GM19328 (cell line): ENCODE results near the gene GALR2.
"Not testable (repeated sequence)": the region's sequence is repeated elsewhere in the genome, so short reads cannot be mapped to it uniquely, and the experiment has no call there.

ENCODE experiments used
- ATAC-seq: cut with Tn5 transposase; IDR thresholded peaks from one replicate; pipeline ENCODE4 v1.9.1; 2021; ENCODE audit warnings: mild to moderate bottlenecking, moderate library complexity; ENCODE audit not compliant: unreplicated experiment

Gene GALR2, protein sequence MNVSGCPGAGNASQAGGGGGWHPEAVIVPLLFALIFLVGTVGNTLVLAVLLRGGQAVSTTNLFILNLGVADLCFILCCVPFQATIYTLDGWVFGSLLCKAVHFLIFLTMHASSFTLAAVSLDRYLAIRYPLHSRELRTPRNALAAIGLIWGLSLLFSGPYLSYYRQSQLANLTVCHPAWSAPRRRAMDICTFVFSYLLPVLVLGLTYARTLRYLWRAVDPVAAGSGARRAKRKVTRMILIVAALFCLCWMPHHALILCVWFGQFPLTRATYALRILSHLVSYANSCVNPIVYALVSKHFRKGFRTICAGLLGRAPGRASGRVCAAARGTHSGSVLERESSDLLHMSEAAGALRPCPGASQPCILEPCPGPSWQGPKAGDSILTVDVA

DNA sequence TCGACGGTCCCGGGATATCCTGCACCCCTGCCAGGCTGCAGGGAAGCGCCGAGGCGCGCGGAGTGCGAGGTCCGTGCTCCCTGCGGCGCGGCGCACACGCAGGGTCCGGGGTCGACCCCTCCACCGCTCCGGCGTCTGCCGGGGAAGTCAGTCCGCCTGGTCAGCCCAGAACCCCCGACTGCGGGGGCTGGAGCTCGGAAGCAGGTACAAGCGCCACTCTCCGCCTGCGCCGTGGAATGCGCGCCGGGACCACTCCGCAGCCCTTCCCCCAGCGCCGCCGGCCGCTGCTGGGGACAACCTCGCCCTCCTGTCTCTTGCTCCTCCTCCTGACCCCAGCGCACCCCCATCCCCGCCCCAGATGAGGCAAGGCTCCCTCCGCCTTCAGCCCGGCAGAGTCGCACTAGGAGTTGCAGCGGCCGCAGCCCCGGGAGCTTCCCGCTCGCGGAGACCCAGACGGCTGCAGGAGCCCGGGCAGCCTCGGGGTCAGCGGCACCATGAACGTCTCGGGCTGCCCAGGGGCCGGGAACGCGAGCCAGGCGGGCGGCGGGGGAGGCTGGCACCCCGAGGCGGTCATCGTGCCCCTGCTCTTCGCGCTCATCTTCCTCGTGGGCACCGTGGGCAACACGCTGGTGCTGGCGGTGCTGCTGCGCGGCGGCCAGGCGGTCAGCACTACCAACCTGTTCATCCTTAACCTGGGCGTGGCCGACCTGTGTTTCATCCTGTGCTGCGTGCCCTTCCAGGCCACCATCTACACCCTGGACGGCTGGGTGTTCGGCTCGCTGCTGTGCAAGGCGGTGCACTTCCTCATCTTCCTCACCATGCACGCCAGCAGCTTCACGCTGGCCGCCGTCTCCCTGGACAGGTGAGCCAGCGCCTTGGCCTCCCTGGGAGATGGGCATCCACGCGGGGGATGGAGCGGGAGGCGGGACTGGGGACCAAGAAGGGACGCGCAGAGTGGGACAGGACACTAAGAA is at the start of gene GALR2:
Gene GALR2, plus strand, starts transcription at position 392 of the 974 bp plus-strand sequence. Its CDS starts 103 bp downstream, at position 495.
- ATAC-seq, result no peak

DNA sequence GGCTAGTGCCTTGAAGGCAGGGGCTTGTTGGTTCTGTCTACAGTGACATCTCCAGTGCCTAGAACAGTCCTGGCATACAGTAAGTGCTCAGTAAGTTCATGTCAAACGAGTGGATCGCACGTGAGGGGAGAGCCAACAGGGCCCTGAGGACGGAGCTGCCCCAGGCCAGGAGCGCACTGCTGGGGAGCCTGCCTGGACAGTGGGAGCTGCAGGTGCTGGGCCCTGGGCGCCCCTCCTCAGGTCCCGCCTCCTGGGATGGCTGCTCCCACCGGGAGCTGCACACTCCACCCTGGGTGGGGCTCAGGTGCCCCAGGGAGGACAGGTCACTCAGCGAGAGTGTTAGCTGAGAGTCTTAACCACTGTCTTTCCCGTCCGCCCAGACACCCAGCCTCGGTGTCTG is 49.3 kb upstream of the GALR2 start:
- no peak for ATAC-seq

DNA sequence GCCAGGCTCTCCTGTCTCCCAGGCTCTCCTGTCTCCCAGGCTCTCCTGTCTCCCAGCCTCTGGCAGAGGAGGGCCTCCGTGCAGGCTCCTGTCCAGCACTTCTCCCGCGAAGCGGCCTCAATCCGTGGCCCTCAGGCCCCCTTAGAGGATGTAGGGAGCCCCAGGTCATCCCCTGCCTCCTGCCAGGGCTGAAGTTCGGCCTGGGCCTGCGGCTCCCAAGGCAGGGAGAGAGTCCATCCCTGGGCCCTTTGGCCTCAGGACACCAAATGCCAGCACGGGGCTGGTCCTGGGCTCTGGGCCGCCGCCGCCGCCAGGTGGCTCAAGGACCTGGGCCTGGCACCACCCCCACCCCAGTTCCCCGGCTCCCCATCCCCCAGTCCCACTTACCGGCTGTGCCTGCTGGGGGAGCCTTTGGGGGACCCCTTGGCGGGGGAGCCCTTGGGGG is 47.8 kb upstream of the GALR2 start:
- ATAC-seq, result no peak

DNA sequence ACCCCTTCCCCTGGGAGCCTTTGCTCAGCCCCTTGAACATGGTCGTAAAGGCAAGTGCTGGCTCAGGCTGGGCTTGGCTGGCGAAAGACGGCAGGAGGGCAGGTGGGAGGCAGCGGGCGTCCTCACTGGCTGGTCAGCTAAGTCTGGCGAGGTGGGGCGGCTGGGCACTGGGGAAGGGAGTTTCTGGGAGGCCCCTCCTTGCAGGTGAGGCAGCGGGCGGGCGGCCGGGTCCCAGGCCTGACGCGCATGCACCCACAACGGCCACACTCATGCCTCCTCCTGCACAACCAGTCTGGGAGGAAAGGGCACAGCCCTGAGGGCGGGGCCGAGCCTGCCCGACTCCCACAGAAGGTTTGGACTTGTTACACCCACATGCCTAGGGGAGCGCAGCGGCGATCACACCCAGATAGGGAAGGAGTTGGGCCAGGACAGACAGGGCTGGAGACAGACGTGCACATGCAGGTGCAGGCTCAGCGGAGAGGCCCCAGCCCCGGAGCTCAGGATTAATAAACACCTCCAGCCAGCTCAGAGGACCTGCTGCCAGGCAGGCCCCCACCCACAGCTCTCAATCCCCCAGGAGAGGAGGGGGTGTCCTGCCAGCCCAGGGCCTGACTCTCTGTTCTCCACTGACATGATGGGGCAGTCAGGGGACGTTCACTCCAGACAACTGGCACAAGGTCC is 47.3 kb upstream of the GALR2 start, which contains the start of gene EVPL:
Gene EVPL, minus strand, starts transcription at position 148 of the 681 bp plus-strand sequence. Its CDS starts 108 bp downstream, at position 40.
- no peak for ATAC-seq

DNA sequence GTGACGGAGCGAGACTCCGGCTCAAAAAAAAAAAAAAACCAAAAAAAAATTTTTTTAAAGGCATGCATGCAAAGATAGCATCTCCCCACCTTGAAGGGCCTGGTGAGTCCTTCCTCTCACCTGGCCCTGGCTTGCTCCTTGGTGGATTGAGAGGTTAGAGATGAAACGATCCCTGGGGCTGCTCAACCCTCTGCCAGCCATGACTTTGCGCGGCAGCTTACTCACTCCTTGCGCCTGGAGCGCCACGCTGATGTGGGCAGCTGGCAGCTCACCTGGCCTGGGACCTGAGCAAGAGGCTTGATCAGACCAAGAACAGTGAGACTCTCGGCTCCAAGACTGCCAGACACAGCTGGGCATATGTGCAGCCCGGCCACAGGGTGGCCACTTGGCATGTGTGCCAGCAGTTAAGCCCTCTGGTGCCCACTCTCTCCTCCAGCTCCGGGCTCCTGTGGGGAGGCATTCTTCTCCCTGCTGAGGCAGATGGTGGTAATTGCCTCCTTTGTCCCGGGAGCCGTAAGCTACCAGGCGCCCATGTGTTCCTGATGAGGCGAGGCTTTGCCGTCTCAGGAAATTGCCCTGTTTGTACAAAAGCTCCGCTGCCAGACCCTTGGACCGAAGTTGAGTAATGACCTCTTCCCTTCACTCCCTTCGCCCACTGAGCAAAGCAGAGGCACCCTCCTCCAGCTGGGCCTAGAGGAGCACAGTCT is 42.4 kb upstream of the GALR2 start:
- no peak for ATAC-seq

DNA sequence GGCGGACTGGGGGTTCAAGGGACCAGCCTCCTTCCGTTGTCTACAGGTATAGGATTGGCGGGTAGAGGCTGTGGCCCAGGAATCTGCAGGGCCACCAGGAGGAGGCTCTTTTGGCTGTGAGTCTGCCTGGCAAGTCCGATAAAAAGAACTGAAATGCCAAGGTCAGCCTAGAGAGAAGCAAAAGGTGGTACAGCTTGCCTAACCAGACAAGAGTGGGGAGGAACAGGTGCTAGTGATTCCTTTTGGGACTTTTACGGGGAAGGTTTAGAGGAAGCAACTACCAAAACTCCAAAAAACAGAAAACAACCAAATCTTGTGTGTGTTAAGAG is 41.8 kb upstream of the GALR2 start:
- no peak for ATAC-seq

DNA sequence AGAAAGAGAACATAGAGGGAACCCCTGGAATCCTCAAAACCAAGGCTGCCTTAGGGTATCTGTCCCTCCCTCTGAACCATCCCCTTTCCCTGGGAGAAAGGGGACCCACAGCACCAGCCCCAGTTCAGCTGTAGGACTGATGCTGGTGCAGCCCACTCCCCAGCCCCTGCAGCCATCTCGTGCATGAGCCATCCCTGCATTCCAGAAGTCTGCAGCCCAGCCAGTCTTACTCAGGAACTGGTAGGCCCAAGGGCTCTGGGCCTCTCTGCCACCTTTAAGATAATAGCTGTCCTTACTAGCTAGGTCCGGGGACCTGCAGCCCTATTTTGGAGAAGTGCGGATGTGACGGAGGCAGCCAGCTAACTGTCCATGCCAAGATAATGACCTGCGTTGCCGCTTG is 41.4 kb upstream of the GALR2 start:
- no peak for ATAC-seq

DNA sequence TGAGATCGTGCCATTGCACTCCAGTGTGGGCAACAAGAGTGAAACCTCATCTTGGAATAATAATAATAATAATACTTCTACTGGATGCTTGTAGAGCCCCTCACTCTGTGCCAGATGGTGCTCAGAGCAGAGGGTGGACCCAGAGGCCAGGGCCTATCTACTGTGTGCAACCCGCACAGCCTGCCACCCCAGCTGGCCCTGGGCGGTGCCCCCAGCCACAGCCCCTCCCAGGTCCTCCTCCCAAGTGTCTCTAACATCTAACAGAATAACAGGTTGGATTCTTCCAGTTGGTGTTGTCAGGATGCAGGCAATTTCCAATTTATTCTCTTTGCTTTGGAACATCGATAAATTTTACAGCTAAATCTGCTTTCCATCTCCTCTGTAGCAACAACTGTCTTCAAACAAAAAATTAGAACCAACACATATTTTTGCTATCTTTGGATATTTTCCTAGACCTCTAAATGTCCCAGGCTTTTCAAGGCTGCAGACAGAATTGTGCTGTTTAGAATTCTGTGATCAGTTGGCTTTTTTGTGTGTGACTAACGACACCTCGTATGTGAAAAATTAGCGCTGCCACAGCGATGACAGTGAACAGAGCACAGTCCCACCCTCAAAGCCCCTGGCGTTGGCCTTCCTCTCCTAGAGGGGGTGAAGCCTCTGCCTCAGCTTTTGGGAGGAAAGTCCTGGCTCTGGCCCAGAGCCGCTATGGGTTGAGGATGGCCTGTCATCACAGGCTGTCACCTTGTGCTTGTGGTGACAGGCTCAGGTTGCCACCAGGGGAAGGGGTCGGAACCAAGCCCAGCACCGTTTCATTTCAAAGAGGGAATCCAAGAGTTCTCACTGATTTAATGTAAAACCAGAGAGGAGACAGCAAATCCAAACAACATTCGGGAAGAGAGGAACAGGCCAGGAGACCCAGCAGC is 39.9 kb upstream of the GALR2 start:
- no peak for ATAC-seq

DNA sequence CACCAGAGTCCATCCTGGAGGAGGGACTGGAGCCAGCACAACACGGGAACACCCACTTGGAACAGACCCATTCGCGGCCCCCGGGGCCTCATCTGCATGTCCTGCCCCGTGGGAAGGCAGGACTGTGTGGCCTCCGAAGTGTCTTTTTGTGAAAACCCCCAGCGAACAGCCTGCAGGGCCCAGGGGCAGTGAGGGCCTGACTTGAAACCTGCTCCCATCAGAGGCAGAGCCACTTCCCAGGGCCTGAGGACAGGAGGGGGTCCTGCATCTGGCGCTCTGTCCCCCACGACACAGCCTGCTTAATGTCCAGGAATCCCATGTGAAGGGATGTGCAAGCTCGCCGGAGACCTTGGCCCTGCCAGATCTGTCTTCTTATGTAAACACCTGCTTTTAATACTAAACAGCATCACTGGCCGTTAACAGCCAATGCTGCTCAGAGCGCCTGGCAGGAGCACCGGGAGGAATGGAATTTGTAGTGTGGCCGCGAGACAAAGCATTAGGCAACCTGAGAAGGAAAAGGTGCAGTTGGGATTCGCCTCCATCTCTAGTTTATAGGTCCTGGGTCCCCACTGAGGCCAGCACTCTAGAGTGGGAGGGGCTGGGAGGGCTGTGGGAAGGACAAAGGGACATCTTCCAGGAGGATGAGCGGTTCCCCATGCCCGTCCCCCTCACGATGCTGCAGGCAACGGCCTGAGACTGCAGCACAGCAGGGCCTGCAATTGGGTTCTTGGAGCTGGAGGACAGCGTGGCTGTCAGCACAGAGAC is 37.9 kb upstream of the GALR2 start:
- no peak for ATAC-seq

DNA sequence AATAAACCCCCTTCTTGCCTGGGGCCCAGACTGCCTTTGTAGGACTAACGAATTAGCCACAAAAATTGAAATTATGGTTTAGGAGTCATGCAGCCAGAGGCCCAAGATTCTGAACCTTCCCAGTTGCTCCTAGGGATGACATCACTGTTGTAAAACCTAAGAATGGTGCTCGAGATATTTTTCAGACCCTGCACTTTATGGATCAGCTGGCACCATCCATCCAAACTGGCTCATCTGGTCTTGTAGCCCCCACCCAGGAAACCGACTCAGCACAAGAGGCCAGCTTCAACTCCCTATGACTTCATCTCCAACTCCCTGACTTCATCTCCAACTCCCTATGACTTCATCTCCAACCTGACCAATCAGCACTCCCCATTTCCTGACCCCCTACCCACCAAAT is 36.5 kb upstream of the GALR2 start:
- ATAC-seq, result no peak

DNA sequence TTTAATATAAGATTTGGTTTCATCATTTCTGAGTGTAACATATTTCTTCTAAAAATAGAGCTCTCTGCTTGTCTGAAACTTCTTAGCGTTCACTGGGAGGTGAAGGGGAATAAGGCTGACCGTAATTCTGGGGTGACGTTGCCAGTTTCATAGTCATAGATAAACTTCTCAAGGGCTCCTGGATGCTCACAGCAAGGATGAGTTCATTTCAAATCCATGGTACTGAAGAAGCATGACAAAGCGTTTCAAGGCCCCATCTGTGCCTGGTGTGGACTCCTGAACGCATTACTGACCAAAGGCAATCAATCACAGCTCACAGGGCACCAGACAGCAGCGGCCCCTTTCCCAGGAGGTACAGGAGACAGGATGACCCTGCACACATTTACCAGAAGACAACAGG is 35.5 kb upstream of the GALR2 start:
- no peak for ATAC-seq

DNA sequence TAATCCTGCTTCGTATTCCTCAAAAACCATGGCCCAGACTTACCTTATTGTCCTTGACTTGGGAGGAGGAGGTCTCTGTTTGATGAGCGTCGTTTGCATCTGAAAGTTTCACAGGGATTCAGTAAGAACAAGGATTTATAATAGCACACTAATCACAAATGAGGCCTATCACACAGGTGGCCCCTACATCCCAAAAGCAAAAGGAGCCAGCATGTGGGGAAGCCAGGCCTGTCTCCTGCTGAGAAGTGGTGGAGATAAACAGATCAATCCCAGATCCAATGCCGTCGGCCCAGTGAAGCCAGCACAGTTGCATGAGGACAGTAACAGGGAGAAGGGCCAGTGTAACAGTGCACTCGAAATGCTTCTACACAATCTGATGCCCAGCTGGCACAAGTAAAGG is 34.2 kb upstream of the GALR2 start:
- no peak for ATAC-seq

DNA sequence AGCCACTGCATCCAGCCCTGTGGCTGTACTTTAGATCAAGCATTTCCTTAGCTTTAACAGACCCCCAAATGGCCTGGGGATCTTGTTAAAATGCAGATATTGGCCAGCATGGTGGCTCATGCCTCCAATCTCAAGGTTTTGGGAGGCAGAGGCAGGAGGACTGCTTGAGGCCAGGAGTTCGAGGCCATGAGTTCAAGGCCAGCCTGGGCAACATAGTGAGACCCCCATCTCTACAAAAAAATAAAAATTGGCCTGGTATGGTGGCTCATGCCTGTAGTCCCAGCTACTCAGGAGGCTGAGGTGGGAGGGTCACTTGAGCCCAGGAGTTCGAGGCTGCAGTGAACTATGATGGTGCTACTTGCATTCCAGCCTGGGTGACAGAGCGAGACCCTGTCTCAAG is 31.7 kb upstream of the GALR2 start:
- ATAC-seq, result not testable (repeated sequence)

DNA sequence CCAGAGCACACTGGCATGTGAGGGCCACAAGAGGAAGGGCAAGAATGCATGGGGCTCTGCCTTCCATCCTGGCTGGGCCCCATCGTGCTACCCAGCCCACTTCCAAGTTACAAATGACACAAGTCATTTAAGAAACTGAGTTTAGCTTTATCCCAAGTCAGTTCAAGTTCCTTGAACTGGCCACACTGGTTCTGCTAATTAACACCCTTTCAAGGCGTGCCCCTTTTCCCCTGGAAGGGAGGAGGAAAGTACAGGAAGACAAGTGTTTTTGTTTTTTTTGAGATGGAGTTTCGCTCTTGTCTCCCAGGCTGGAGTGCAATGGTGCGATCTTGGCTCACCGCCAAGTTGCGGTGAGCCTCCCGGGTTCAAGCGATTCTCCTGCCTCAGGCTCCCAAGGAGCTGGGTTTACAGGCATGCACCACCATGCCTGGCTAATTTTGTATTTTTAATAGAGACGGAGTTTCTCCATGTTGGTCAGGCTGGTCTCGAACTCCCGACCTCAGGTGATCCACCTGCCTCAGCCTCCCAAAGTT is 30.0 kb upstream of the GALR2 start:
- not testable (repeated sequence) for ATAC-seq

DNA sequence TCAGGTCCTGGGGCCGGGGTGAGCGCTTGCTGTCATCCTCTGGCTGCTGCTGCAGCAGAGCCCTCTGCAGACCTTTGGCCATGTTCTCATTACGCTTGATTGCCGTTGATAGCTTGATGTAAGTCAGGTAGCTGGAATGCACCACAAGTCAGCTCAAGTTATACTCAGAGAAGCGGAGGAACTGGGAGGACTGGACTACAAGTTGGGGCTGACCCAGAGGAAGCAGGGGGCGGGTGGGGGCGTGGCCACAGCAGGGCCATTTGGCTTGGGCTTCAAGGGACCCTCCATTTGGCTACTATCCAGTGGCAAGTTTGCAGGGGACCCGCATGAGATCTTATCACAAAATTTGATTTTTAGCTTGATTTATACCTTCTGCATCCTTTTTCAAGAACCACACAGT is 28.5 kb upstream of the GALR2 start:
- ATAC-seq, result no peak

DNA sequence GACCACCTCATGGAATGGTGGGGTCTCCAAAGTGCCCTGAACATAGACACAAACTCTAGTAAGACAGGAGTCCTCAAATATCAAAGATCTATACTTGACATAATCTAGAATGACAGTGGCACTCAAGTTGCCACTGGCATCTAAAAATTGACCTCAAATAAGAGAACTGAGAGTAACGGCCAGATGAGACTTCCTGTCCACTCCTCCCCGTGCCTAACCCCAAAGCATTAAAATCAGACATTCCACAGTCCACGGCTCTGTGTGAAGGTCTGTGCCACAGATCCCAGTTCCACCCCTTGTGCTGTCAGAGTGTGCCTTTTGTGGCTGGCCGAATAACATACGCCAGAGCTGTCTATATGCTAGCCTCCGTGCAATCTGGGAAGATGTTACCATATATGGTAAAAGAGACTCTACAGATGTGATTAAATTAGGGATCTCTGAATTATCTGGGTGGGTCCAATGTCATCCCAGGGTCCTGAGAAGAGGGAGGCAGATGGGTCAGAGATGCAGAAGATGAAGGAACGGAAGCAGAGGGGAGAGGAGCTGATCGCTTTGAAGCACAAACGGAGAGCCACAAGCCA is 26.5 kb upstream of the GALR2 start:
- no peak for ATAC-seq

DNA sequence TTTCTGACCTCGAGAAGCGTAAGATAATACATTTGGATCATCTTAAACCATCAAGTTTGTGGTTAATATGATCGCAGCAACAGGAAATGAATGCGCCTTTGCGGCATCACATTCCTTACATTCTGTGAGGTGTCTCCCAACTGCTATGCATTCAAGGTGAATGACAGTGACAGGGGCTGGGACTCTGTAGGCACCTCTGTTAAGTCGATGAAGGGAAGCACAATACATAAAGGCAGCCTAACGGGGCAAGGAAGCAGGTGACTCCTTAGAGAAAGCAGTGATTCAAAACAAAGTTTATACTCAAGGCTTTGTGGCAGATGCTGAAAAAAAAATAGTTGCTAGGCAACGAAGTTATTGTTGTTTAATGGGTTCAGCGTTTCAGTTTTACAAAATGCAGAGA is 25.9 kb upstream of the GALR2 start:
- no peak for ATAC-seq

DNA sequence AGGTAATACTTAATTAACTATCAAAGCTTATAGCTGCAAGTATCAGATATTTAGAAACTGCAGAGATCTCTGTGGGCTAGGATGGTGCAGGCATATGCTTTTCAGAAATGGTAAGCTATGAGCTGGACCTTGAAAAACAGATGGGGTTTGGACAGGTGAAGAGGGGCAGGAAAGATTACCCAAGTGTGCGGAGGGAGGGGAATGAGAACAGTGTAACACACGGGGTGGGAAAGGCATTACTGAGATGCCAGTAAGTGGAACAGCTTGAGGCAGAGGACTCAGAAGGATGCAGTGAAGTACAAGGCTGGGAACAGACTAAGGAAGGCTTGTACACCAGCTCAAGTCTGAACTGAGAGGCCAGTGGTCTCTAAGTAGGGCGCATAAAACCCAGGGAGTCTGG is 25.3 kb upstream of the GALR2 start:
- ATAC-seq, result no peak
